ENCODE data around the gene PPCDC.
A peak's percentile ranks its signal among the peaks of the same experiment; 100 is the strongest.

PPCDC gene

GRCh38 chr15:74995182-74995778 lies 28.1 kb upstream of the PPCDC start, which contains the start of gene SCAMP5:
Gene SCAMP5, plus strand, starts transcription at chr15:74995563. Its CDS starts 16,277 bp downstream, at chr15:75011840.
- peak within 1 kb of the TSS; percentile 72; the same call in 1 of the 2 replicates for H2AFZ ChIP-seq (ENCODE audit: low read length)
- H4K20me1 ChIP-seq (ENCODE audit: insufficient read depth, low read length, poor library complexity, severe bottlenecking), result no peaks in the 10 kb centered on the region

DNA sequence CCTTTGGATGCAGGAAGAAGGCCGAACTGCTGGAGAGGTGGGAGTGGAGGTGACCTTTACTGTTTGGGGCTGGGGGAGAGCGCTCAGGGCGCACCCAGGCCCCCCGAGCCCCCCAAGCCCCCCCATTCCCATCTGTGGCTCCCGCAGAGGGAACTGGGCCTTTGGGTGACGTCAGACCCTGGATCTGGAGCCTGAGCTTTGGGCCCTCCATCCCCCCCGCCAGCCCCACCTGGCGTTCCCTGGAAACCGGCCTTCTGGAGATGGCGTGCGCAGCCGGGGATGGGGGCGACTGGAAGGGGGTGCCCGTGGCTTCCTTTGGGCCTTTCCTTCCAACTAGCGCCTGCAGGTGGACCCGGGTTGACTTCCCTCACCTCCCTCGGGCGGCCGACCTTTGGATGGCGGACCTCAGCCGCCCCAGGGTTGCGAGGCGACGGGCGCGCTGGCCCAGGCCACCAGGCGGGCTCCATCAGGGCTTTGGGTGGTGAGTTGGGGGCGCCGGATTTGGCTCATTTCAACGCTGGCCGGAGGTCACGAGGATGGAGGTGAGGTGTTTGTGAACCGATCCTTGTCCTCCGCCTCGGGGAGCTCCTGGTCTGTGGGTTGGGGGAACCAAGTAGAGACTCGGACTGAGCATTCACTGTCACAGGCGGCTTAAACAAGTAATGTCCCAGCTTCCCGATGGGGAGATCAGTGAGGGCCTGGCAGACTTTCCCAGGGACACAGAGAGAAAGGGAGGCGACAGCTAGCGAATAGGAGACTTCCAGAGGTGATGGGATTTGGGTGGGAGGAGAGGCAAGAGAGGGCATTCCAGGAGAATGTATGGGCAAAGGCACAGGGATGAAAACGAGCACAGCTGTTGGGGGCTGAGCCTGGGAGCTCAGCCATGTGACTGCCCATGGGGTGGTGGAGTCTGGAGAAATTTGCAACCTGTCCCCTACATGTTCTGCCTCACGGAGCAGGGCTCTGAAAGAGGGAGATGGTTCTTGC lies 27.3 kb upstream of the PPCDC start:
- no peaks in the 10 kb centered on the region for H4K20me1 ChIP-seq (ENCODE audit: insufficient read depth, low read length, poor library complexity, severe bottlenecking)
- no peaks in the 10 kb centered on the region for H3K9me3 ChIP-seq (ENCODE audit: insufficient read depth, low read depth, low read length)
- peak overlapping the region; percentile 70 for H3K4me2 ChIP-seq (ENCODE audit: low read depth, low read length, poor library complexity, severe bottlenecking)
- no peaks in the 10 kb centered on the region for H3K9me2 ChIP-seq (replicated peaks; ENCODE audit: low read depth, low read length)
- H3K79me2 ChIP-seq (ENCODE audit: insufficient read depth, low read length), result no peaks in the 10 kb centered on the region
- no peaks in the 10 kb centered on the region for H3K36me3 ChIP-seq (ENCODE audit: insufficient read depth, low read length)
- peak overlapping the region; percentile 56 for H3K9ac ChIP-seq (ENCODE audit: low read depth, low read length, poor library complexity, severe bottlenecking)
- H2AFZ ChIP-seq (ENCODE audit: low read length), result peak overlapping the region; percentile 72; the same call in 1 of the 2 replicates
- peak overlapping the region; percentile 74 for H3K4me3 ChIP-seq (ENCODE audit: low read length, poor library complexity, severe bottlenecking)
- TF ChIP-seq, protein P1, sequence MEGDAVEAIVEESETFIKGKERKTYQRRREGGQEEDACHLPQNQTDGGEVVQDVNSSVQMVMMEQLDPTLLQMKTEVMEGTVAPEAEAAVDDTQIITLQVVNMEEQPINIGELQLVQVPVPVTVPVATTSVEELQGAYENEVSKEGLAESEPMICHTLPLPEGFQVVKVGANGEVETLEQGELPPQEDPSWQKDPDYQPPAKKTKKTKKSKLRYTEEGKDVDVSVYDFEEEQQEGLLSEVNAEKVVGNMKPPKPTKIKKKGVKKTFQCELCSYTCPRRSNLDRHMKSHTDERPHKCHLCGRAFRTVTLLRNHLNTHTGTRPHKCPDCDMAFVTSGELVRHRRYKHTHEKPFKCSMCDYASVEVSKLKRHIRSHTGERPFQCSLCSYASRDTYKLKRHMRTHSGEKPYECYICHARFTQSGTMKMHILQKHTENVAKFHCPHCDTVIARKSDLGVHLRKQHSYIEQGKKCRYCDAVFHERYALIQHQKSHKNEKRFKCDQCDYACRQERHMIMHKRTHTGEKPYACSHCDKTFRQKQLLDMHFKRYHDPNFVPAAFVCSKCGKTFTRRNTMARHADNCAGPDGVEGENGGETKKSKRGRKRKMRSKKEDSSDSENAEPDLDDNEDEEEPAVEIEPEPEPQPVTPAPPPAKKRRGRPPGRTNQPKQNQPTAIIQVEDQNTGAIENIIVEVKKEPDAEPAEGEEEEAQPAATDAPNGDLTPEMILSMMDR (conservative IDR thresholded peaks at IDR 0.05; ENCODE audit: low read length), result no peak
- TF ChIP-seq EZH2phosphoT487 (IDR thresholded peaks at IDR 0.05; ENCODE audit: borderline replicate concordance), result no peak
- no peaks in the 10 kb centered on the region for H3K4me1 ChIP-seq (ENCODE audit: insufficient read depth, low read length, poor library complexity, severe bottlenecking)
- no peaks in the 10 kb centered on the region for H3K27me3 ChIP-seq (ENCODE audit: insufficient read depth, low read length, poor library complexity, severe bottlenecking)
- H3F3A ChIP-seq (ENCODE audit: low read depth), result no peaks in the 10 kb centered on the region

More at GRCh38 chr15:74995182-74995778, 28.1 kb upstream of the PPCDC start, which contains the start of gene SCAMP5:
- TF ChIP-seq, protein P1 (conservative IDR thresholded peaks at IDR 0.05; ENCODE audit: low read length), result no peak
- TF ChIP-seq EZH2phosphoT487 (IDR thresholded peaks at IDR 0.05; ENCODE audit: borderline replicate concordance), result no peak
- H3K27me3 ChIP-seq (ENCODE audit: insufficient read depth, low read length, poor library complexity, severe bottlenecking), result no peaks in the 10 kb centered on the region
- H3K79me2 ChIP-seq (ENCODE audit: insufficient read depth, low read length), result no peaks in the 10 kb centered on the region
- H3K4me1 ChIP-seq (ENCODE audit: insufficient read depth, low read length, poor library complexity, severe bottlenecking), result no peaks in the 10 kb centered on the region
- H3K9me2 ChIP-seq (replicated peaks; ENCODE audit: low read depth, low read length), result no peaks in the 10 kb centered on the region
- H3K9me3 ChIP-seq (ENCODE audit: insufficient read depth, low read depth, low read length), result no peaks in the 10 kb centered on the region
- peak within 1 kb of the TSS; percentile 70 for H3K4me2 ChIP-seq (ENCODE audit: low read depth, low read length, poor library complexity, severe bottlenecking)
- H3F3A ChIP-seq (ENCODE audit: low read depth), result no peaks in the 10 kb centered on the region
- peak within 1 kb of the TSS; percentile 74 for H3K4me3 ChIP-seq (ENCODE audit: low read length, poor library complexity, severe bottlenecking)
- H3K36me3 ChIP-seq (ENCODE audit: insufficient read depth, low read length), result no peaks in the 10 kb centered on the region
- H3K9ac ChIP-seq (ENCODE audit: low read depth, low read length, poor library complexity, severe bottlenecking), result peak within 1 kb of the TSS; percentile 56

DNA sequence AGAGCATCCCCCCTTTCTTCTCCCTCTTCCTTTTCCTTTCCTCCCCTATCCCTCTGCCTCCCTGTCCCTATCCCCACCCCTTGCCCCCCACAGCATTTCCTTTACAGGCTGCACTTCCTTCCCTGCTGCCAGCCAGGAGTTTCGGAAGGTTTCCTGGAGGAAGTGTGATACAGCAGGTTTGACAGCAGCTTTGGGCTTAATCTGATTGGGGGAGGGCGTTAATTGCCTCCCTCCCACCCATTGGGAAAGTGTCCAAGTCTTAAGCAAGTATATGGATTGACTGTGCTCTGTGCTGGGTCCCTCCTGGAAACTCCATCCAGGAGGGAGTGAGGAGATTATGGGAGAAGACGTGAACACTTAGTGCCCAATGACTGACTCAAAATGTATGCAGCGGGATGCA lies 26.2 kb upstream of the PPCDC start:
- TF ChIP-seq EZH2phosphoT487 (IDR thresholded peaks at IDR 0.05; ENCODE audit: borderline replicate concordance), result no peak
- TF ChIP-seq, protein P1 (conservative IDR thresholded peaks at IDR 0.05; ENCODE audit: low read length), result no peak

More for the DNA sequence above, 26.2 kb upstream of the PPCDC start:
- Histone ChIP-seq H2AFZ (ENCODE audit: low read length) (no peak overlapping the region), H3F3A (ENCODE audit: low read depth) (no peaks in the 10 kb centered on the region), H3K9ac (ENCODE audit: low read depth, low read length, poor library complexity, severe bottlenecking) (no peak overlapping the region), H3K9me3 (ENCODE audit: insufficient read depth, low read depth, low read length) (no peaks in the 10 kb centered on the region), H3K4me2 (ENCODE audit: low read depth, low read length, poor library complexity, severe bottlenecking) (no peak overlapping the region), H3K36me3 (ENCODE audit: insufficient read depth, low read length) (no peaks in the 10 kb centered on the region), H4K20me1 (ENCODE audit: insufficient read depth, low read length, poor library complexity, severe bottlenecking) (no peaks in the 10 kb centered on the region), H3K9me2 (replicated peaks; ENCODE audit: low read depth, low read length) (no peaks in the 10 kb centered on the region), H3K4me1 (ENCODE audit: insufficient read depth, low read length, poor library complexity, severe bottlenecking) (no peaks in the 10 kb centered on the region), H3K27me3 (ENCODE audit: insufficient read depth, low read length, poor library complexity, severe bottlenecking) (no peaks in the 10 kb centered on the region), H3K4me3 (ENCODE audit: low read length, poor library complexity, severe bottlenecking) (no peak overlapping the region), H3K79me2 (ENCODE audit: insufficient read depth, low read length) (no peaks in the 10 kb centered on the region)
